ENCODE data around the gene NRG3. TPM values are rescaled to one million over a fixed set of nuclear protein-coding genes. Genes with fewer than 3 reads are reported as not detected.

NRG3 gene
- total RNA-seq, 2 experiments from 2014 or later: not detected

GRCh38 chr10:82564353-82565196, 689.6 kb downstream of the NRG3 start:
- no peaks in the 10 kb centered on the region for H3K4me1 Mint-ChIP-seq (ENCODE audit: low read depth)
- no peaks in the 10 kb centered on the region for H3K36me3 Mint-ChIP-seq (ENCODE audit: low read depth)
- ChIA-PET POLR2A (no interaction called here), CTCF (no interaction called here)
- peaks cover 2% of the 10 kb centered on the region for H3K9me3 Mint-ChIP-seq
- no peaks in the 10 kb centered on the region for H3K4me1 ChIP-seq (ENCODE audit: insufficient read depth, low read length)
- no peaks in the 10 kb centered on the region for H3K27me3 Mint-ChIP-seq
- H3K27me3 ChIP-seq (ENCODE audit: control insufficient read depth in 1 of 2, insufficient read depth in 2 of 2, low read length in 2 of 2): no peaks in the 10 kb centered on the region
- ATAC-seq (ENCODE audit: poor library complexity): no peak
- no peak for DNase-seq
- no peak overlapping the region for H3K27ac ChIP-seq (ENCODE audit: low read depth in 1 of 2, low read length in 2 of 2)
- no peak overlapping the region for H3K27ac Mint-ChIP-seq
- H3K9me3 ChIP-seq (ENCODE audit: control insufficient read depth in 1 of 2, insufficient read depth in 1 of 2, low read length in 2 of 2): peaks cover 0 to 4% of the 10 kb centered on the region in 2 experiments
- no peak overlapping the region for H3K4me3 ChIP-seq (ENCODE audit: low read length)
- no peak overlapping the region for H3K4me3 Mint-ChIP-seq
- TF ChIP-seq CTCF (IDR thresholded peaks at IDR 0.05): no peak
- intact Hi-C loops (cut with DNase I, micrococcal nuclease): no loop called here
- no peaks in the 10 kb centered on the region for H3K36me3 ChIP-seq (ENCODE audit: insufficient read depth, low read length)

GRCh38 chr10:82565197-82565575, 690.2 kb downstream of the NRG3 start:
- POLR2A ChIA-PET: no interaction called here
- H3K27ac Mint-ChIP-seq: no peak overlapping the region
- Histone ChIP-seq H3K27me3 (ENCODE audit: control insufficient read depth in 1 of 2, insufficient read depth in 2 of 2, low read length in 2 of 2) (no peaks in the 10 kb centered on the region), H3K27ac (ENCODE audit: low read depth in 1 of 2, low read length in 2 of 2) (no peak overlapping the region), H3K4me1 (ENCODE audit: insufficient read depth, low read length) (no peaks in the 10 kb centered on the region), H3K36me3 (ENCODE audit: insufficient read depth, low read length) (no peaks in the 10 kb centered on the region), H3K9me3 (ENCODE audit: control insufficient read depth in 1 of 2, insufficient read depth in 1 of 2, low read length in 2 of 2) (peaks cover 0 to 4% of the 10 kb centered on the region in 2 experiments), H3K4me3 (ENCODE audit: low read length) (no peak overlapping the region)
- intact Hi-C loops (cut with DNase I, micrococcal nuclease): no loop called here
- TF ChIP-seq CTCF (IDR thresholded peaks at IDR 0.05): no peak
- H3K27me3 Mint-ChIP-seq: no peaks in the 10 kb centered on the region
- DNase-seq (no peak), ATAC-seq (ENCODE audit: poor library complexity) (no peak)
- peaks cover 2% of the 10 kb centered on the region for H3K9me3 Mint-ChIP-seq
- H3K4me1 Mint-ChIP-seq (ENCODE audit: low read depth): no peaks in the 10 kb centered on the region
- CTCF ChIA-PET: no interaction called here
- no peak overlapping the region for H3K4me3 Mint-ChIP-seq
- H3K36me3 Mint-ChIP-seq (ENCODE audit: low read depth): no peaks in the 10 kb centered on the region

GRCh38 chr10:82572744-82573143, 697.8 kb downstream of the NRG3 start:
- Histone ChIP-seq H3K4me1 (ENCODE audit: insufficient read depth, low read length) (no peaks in the 10 kb centered on the region), H3K4me3 (ENCODE audit: low read length) (no peak overlapping the region), H3K27ac (ENCODE audit: low read depth in 1 of 2, low read length in 2 of 2) (no peak overlapping the region), H3K36me3 (ENCODE audit: insufficient read depth, low read length) (no peaks in the 10 kb centered on the region), H3K9me3 (ENCODE audit: control insufficient read depth in 1 of 2, insufficient read depth in 1 of 2, low read length in 2 of 2) (no peaks in the 10 kb centered on the region), H3K27me3 (ENCODE audit: control insufficient read depth in 1 of 2, insufficient read depth in 2 of 2, low read length in 2 of 2) (no peaks in the 10 kb centered on the region)
- intact Hi-C loops (cut with DNase I, micrococcal nuclease): no loop called here
- POLR2A ChIA-PET: no interaction called here
- no peak for TF ChIP-seq CTCF (IDR thresholded peaks at IDR 0.05)
- Mint-ChIP-seq H3K27ac (no peak overlapping the region), H3K36me3 (ENCODE audit: low read depth) (no peaks in the 10 kb centered on the region), H3K27me3 (no peaks in the 10 kb centered on the region), H3K4me3 (no peak overlapping the region), H3K4me1 (ENCODE audit: low read depth) (no peaks in the 10 kb centered on the region), H3K9me3 (peaks cover 7% of the 10 kb centered on the region)
- no peak for ATAC-seq (ENCODE audit: poor library complexity)
- CTCF ChIA-PET: no interaction called here
- DNase-seq: no peak
